ENCODE results near the gene DAPK1. TPM values are rescaled to one million over a fixed set of nuclear protein-coding genes. Genes with fewer than 3 reads are reported as not detected.
A peak's percentile ranks its signal among the peaks of the same experiment; 100 is the strongest.

The DAPK1 gene
- total RNA-seq, 4 donors from 2014 or later: 8.8 to 18.3 (median 9.9) TPM

GRCh38 chr9:87659534-87660419 lies 162.1 kb downstream of the DAPK1 start:
- TF ChIP-seq POLR2A (IDR thresholded peaks at IDR 0.05): no peak
- TF ChIP-seq CTCF (IDR thresholded peaks at IDR 0.05): no peak
- WGBS, 2 donors: 93 to 96% methylated on average over 44 to 47 of the region's 47 CpGs
- no peak overlapping the region for H3K4me3 ChIP-seq (ENCODE audit: low read depth, poor library complexity, severe bottlenecking)
- DNase-seq (ENCODE audit: low spot score in 2 of 2): peak in 1 of 2 donors; percentile 79
- intact Hi-C loops (cut with DNase I; ENCODE audit: low total_unique reads): loop anchor here (5.0 kb wide), 1 partner anchor 322 kb away; no protein-coding TSS in a partner anchor

- intact Hi-C loops (cut with DNase I; ENCODE audit: low total_unique reads): loop anchor here (5.0 kb wide), 1 partner anchor 324 kb away; no protein-coding TSS in a partner anchor
Measured at GRCh38 chr9:87661241-87661640, 163.6 kb downstream of the DAPK1 start.

GRCh38 chr9:87662808-87663528 lies 165.3 kb downstream of the DAPK1 start:
- TF ChIP-seq POLR2A (IDR thresholded peaks at IDR 0.05) (no peak), CTCF (IDR thresholded peaks at IDR 0.05) (peak in 1 of 3 donors; percentile 81)
- 62 to 68% methylated on average over 11 of the region's 11 CpGs for WGBS, 2 donors
- intact Hi-C loops (cut with DNase I; ENCODE audit: low total_unique reads): loop anchor here (5.0 kb wide), 1 partner anchor 326 kb away; no protein-coding TSS in a partner anchor
- peak; percentile 66 to 96 for DNase-seq (ENCODE audit: low spot score in 2 of 2)
- no peak overlapping the region for H3K4me3 ChIP-seq (ENCODE audit: low read depth, poor library complexity, severe bottlenecking)

More at GRCh38 chr9:87661241-87661640, 163.6 kb downstream of the DAPK1 start:
- no peak overlapping the region for H3K4me3 ChIP-seq (ENCODE audit: low read depth, poor library complexity, severe bottlenecking)
- WGBS, 2 donors: 83 to 90% methylated on average over 1 of the region's 1 CpG
- no peak for DNase-seq (ENCODE audit: low spot score in 2 of 2)
- TF ChIP-seq POLR2A (IDR thresholded peaks at IDR 0.05) (no peak), CTCF (IDR thresholded peaks at IDR 0.05) (no peak)

GRCh38 chr9:87663556-87663955 lies 165.9 kb downstream of the DAPK1 start:
- intact Hi-C loops (cut with DNase I; ENCODE audit: low total_unique reads): loop anchor here (5.0 kb wide), 1 partner anchor 326 kb away; no protein-coding TSS in a partner anchor
- H3K4me3 ChIP-seq (ENCODE audit: low read depth, poor library complexity, severe bottlenecking): no peak overlapping the region
- DNase-seq (ENCODE audit: low spot score in 2 of 2): peak in 1 of 2 donors; percentile 72
- 81 to 86% methylated on average over 6 of the region's 6 CpGs for WGBS, 2 donors
- TF ChIP-seq POLR2A (IDR thresholded peaks at IDR 0.05) (no peak), CTCF (IDR thresholded peaks at IDR 0.05) (no peak)

- intact Hi-C loops (cut with DNase I; ENCODE audit: low total_unique reads): loop anchor here (5.0 kb wide), 1 partner anchor 327 kb away; no protein-coding TSS in a partner anchor
- WGBS, 2 donors: 87 to 92% methylated on average over 19 of the region's 19 CpGs
- H3K4me3 ChIP-seq (ENCODE audit: low read depth, poor library complexity, severe bottlenecking): no peak overlapping the region
- DNase-seq (ENCODE audit: low spot score in 2 of 2): peak in 1 of 2 donors; percentile 78
- TF ChIP-seq CTCF (IDR thresholded peaks at IDR 0.05): no peak
- no peak for TF ChIP-seq POLR2A (IDR thresholded peaks at IDR 0.05)
Measured at GRCh38 chr9:87664153-87665060, 166.7 kb downstream of the DAPK1 start.
